SIG-M5 treated with dmso at 0.1 percent for 504 hours (cell line): ENCODE measurements around the gene ZNF438.
"Not testable (repeated sequence)": the region's sequence is repeated elsewhere in the genome, so short reads cannot be mapped to it uniquely, and the experiment has no call there.

Experiments
- DNase-seq: peaks from one replicate; lab custom pipeline; 2025; ENCODE audit not compliant: unreplicated experiment; lab: John Stamatoyannopoulos, UW

ZNF438 gene, protein sequence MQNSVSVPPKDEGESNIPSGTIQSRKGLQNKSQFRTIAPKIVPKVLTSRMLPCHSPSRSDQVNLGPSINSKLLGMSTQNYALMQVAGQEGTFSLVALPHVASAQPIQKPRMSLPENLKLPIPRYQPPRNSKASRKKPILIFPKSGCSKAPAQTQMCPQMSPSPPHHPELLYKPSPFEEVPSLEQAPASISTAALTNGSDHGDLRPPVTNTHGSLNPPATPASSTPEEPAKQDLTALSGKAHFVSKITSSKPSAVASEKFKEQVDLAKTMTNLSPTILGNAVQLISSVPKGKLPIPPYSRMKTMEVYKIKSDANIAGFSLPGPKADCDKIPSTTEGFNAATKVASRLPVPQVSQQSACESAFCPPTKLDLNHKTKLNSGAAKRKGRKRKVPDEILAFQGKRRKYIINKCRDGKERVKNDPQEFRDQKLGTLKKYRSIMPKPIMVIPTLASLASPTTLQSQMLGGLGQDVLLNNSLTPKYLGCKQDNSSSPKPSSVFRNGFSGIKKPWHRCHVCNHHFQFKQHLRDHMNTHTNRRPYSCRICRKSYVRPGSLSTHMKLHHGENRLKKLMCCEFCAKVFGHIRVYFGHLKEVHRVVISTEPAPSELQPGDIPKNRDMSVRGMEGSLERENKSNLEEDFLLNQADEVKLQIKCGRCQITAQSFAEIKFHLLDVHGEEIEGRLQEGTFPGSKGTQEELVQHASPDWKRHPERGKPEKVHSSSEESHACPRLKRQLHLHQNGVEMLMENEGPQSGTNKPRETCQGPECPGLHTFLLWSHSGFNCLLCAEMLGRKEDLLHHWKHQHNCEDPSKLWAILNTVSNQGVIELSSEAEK

DNA sequence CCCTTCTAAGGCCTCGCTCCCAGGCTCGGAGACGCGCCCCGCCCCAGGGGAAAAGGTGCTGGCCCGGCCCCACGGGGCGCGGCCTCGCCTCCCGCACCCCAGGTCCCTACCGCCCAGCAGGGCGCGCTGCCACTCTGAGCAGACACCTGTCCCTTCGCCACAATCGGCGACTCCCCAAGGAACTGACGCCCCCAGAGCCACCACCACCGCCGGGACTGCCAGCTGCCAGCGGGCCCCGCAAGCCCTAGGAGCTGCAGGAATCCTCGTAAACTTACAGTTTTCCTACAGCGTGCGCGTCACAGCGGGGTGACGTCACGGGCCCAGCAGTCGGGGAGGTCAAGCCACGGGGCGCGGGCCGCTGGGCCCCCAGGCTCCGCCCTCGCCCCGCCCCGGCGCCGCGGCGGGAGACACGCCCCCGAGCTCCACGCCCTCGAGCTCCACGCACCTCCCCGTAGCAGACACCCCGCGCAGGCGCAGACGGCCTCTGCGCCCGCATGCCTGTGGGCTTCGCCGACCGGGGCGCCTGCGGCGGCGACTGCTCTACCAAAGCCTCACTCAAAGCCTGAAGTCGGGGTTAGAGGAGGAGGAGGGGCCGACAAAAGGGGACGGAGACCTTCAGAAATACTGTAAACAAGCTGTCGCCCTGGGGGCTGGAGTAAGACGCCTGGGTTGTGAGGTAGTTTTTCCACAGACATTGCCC is at the start of gene ZNF438:
TSS of gene ZNF438 (minus strand) at position 308 of the 700 bp plus-strand sequence. CDS start 154,831 bp downstream, outside the sequence.
- peak; percentile 83 for DNase-seq

DNA sequence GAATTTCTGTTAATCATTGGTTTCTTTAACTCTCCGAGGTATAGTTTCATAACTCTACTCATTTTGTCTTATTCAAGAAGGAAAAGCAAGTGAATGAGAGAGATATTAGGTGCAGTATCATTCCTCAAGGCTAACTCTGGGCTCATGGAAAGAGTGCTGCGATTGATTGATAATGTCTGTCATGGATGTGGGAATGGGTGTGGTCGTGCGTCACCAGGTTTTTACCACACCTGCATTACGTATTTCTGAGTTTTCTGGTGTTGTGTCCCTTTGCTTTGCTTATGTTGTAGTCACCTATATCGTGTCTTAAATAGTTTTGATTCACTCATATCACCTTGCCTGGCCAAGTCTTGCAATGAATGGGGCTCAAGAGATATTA is 44.9 kb upstream of the ZNF438 start:
- no peak for DNase-seq

DNA sequence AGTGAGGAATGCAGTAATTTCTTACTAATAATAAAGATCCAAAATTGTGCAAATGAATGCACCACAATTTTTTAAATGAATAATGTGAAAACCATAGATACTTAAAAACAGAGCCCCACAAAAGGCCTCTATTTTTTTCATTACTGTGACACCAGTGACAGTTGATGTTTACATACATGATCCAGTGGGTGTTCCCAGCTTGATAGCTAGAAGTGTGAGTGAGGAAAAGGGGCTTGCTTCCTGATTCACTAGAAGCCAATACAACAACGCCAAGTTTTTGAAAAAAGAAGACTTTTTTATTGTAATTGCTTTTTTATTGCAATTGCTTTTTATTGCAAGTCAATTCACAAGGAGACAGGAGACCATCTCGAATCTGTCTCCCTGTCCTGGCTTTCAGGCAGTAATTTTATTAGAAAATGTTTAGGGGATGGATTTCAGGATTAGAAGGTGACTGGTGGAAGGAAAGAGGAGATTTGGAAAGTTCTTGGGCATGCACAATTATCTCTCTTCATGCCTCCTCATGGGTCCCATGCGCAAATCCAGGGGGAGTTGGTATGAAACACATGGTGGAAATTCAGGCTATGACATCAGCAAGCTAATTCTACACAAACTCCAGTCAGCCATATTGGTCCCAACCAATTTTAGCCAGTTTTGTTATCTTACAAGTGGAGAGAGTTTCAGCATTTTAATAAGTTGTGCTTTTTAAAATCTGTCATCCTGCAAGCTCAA is 44.4 kb upstream of the ZNF438 start:
- no peak for DNase-seq

DNA sequence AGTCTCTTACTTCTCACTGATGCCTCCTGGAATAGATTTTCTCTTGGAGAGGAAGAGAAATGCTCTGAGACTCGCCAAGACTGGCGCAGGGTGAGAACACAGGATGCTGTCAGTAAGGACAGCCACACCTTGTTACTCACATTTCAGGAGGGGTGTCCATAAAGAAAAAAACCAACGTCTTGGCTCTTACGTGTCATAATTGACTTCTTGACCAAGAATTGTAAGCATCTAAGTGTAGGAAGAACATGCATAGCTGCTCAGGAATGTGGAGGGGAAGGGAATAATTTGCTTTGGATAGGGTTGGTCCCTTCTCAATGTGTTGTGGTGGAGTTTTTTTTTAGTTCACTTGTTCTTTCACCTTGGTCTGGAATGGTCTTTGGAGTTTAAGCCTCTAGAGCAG is 43.8 kb upstream of the ZNF438 start:
- DNase-seq = no peak

DNA sequence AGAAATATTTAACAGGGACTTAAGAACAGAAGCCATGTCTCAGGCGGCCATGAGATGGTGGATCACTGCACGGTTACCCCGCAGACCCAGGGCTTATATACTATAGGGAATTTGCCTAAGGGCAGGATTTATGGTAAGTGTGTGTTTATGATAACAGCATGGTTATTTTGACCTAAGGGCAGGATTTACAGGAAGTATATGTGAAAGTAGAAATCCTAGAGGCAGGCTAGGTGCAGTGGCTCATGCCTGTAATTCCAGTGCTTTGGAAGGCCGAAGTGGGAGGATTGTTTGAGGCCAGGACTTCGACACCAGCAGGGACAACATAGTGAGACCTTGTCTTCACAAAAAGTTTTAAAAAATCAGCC is 43.0 kb upstream of the ZNF438 start:
- DNase-seq = no peak

DNA sequence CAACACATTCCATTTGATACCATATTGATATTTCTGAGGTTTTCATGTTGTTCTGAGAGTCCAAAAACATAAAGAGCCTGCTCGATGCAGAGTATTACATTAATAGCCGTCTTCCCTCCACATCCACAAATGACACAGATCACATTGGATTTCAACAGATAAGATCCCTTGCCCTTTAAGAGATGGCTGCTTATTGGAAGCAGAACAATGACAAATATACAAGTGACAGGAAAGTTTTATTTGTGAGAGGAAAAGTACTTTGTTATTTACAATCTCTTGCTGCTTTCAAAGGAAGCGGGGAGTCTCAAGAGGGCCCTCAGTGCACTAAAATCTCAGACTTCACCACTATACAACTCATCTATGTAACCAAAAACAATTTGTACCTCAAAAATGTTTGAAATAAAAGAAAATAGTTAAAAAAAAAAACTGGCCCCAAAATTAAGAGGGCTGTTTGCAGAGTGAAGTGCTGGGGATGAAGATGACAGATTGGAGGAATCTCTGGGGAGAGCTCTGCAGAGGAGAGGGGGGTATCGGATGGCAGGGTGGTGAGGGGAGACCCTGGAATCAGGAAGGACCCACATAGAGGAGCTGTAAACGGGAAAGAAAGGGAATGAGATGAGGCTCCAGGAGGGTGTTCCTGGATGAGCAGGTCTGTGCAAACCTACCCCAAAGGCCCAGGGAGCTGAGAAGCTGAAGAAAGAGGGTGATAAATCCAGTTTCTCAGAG is 42.5 kb upstream of the ZNF438 start:
- no peak for DNase-seq

DNA sequence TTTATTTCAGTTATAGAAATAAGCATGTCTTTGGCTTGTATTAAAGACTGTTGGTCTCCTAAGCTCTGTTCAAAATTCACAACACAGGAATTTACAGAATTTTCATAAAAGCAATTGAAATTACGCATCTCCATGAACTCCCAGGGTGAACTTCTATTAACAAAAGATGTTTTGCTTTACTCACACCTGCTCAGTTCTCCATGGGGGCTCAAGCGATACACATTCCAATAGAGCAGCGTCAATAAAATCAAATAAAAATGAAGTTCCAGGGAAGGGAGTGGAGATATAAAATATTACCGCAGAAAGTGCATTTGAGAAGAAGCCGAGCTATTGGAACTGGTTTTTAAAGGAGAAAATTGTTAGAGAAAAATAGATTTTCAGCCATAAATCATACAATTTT is 41.5 kb upstream of the ZNF438 start:
- DNase-seq = no peak

DNA sequence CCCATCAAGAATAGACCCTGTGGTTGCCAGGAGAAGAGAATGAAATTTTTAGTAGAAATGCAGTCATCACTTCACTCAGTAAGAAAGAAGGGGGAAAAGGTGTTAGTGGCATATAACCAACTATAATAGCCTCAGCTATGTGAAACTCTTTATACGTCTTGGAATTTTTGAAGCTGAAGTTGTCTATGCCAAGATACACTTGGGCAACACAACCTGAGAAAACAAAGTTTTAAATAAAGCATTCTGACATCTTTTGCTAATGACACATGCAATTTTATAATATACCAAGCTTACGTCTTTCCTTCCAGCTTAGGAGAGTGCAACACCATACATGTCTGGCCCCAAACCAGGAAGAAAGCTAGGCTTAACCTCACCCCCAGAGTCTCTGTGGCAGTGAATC is 40.8 kb upstream of the ZNF438 start:
- no peak for DNase-seq

DNA sequence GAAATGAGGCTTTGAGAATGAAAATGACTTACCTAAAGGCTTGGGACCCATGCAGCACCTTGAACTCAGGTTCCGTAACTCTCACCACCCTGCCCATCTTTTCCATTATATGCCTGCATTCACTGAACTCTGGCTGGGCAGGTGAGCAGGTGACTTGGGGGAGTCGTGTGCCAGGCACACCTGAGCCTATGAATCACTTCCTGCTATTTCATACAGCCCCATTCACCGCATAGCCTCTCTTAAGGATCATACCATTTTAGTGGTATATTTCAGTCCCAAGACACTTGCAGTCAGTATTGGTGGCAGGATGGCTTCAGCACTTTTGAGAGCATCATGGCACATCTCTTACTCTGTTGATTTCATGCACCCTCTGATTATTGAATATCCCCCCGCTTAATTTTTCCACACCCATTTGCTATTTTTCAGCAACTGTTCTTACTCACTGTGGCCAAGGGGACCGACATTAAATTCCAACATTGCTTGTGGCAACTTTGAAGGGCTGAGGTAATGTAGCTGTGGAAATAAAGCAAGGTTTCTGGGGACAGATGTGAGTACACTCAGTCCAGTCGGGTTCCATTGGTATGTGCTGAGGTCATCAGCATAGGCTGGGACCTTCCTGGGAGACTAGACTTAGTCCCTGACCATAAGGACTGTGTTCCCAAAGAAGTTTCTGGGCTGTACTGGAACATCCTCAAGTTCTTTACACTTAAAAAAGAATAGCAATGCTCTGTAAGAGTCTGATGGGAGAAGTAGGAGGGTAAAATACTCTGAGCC is 39.8 kb upstream of the ZNF438 start:
- DNase-seq = no peak

DNA sequence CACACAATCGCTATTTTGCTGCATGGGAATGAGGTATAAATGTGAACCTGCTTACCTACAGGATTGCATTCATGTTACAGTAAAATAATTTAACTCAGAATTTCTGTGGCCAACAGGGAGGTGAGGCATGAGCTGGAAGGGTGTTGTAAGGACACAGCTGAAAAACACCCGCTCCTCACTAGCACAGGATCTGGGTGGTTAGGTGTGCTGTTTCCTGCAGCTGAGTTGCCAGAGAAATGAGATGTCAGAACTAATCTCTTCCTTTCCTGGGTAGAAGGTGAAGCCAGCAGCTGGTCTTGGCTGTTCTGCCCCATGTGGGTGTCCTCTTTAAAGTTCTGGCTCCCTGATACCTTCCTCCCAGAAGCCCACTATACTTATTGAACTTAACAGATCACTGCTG is 39.0 kb upstream of the ZNF438 start:
- DNase-seq = no peak

DNA sequence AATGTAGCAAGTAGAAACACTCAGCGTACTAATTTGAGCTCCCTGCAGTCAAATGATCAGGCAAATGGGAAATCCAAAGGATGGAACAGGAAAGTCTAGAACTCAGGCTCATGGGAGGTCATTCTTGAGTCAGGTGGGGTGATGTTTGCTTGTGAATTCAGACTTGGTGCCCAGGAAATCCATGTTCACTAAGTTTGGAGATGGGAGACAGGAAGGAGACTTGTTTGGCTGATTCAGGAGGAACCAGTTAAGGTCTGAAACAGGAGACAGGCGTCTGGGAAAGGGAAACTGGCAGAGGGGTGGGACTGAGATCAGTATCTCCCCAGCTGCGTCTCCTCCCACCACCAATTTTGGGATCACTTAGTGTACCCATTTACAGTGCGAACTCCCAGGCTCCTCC is 38.4 kb upstream of the ZNF438 start:
- no peak for DNase-seq

DNA sequence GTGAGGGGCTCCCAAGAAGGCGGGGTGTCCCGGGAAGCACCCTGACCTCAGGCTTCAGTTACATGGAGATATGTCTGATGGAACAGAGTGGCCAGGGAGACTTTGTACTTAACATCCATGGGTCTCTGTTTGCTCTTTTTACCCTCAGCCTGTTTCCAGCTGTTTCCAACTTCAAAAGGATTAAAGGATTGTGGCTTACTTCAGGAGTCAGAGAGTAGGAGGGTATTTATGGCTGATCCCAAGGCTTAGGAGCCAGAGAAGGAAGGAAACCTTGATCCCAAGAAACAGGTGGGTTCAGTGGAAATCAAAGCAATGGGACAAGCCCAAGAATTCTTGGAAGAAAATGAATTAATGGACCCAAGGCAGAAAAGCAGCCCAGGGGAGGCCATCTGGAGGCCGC is 37.7 kb upstream of the ZNF438 start:
- no peak for DNase-seq

DNA sequence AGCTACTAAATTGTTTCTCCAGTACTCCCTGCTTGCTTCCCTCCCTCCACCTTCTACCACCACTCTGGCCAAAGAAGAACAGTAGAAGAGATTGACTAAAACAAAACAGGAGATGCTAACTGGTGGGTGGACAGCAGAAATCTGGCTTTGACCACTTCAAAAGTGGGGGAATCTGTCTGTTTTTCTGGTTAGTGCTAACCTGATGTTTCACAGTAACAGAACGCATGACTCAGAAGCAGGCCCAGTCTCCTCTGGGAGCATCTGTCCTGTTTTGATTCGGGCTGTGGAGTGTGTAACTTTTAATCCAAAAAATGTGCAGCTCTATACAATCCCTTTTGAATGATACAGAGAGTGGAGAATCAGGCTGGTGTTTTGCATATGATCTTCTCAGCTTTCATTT is 32.7 kb upstream of the ZNF438 start:
- no peak for DNase-seq

DNA sequence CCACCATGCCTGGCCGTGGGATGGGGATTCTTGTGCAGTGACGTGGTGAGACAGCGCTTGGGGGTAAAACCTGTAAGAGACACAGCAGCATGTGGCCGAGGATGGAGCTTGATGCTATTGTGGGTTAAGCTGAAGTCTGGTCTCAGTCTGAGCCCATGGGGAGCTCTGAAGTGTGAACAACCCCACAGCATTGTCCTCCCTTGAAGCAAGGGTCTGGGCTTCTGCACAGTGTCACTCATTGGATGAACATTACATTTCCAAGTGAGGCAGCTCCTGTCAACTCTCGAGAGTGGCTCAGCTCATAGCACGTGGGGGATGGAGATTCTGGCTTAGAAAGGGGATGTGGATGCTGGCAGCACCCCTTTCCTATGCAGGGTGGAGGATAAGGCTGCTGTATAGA is 32.2 kb upstream of the ZNF438 start:
- no peak for DNase-seq

DNA sequence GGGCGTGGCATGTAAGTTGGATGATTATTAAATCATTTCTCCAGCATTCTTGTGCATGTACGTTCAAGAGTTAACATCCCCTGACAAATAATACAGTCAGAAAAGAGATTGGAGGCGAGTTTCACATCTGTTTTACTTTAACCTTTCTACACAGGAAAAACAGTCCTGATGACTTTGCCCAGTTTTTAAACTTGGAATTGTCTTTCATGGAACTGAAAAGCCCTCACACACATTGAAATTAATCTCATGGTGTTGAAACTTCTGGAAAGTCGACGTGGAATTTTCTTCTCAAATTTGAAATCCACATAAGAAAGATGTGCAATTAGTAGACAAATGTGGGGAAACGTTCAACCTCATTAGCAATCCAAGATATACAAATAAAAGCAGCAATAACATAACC is 31.2 kb upstream of the ZNF438 start:
- no peak for DNase-seq

DNA sequence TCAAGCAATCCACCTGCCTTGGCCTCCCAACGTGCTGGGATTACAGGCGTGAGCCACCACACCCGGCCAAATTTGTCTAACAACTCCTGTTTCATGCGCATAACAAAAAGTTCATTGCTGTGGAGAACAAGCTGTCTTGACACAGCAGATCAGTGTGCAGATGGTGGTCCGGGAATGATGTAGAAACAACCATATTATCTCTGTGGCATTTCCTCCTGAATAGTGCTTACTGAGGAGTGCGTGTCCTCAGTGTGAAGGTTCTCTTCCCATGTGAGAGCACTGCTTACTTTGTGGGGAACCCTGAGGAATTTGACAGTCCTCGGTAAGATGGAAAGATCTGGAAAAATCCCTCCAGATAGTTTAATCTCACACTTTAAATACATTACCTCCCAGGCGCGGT is 30.3 kb upstream of the ZNF438 start:
- DNase-seq = no peak

DNA sequence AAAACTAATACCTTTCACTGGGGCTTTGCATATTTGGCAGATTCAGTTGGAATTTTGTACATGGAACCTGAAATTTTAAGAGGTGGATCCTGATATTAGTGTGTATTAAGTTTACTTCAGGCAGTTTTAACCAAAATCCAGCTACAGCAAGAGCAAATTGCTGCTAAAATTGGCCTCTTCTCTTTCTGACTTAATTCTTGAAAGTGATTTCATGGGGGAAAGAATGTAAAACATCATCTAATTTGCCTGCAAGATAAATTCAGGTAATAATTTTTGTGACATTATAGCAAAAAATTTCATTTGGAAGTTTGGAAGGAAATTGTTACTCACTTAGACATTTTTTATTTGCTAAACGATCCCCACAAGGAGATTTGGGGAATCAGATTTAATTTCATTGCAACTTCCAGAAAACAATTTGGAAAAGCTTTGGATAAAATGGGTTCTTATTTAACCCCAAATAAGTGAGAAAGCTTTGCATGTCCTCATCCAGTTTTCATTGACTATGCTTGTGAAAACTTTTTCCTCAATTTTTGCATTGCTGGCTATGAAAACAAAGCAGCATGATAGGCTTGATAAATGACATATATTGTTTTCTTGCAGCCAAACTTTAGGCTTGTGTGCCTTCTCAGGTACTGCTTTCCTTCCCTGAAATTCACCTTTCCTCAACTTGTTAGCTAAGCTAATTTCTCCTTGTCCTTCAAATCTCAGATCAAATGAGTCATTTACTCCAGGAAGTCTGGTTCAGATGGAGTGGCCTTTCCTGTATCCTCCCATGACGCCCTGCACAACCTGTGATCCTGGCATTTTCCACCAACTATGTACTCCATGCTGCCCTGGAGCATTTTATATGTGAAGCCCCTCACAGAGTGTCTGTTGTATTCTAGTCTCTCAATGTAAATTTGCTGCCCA is 27.4 kb upstream of the ZNF438 start:
- peak; percentile 4 for DNase-seq

DNA sequence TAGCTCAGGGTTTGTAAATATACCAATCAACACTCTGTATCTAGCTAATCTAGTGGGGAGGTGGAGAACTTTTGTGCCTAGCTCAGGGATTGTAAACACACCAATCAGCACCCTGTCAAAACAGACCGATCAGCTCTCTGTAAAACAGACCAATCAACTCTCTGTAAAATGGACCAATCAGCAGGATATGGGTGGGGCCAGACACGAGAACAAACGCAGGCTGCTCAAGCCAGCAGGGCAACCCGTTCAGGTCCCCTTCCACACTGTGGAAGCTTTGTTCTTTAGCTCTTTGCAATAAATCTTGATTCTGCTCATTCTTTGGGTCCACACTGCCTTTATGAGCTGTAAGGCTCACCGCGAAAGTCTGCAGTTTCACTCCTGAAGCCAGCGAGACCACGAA is 25.0 kb upstream of the ZNF438 start:
- not testable (repeated sequence) for DNase-seq
